ENCODE data around the gene LAIR1. TPM values are rescaled to one million over a fixed set of nuclear protein-coding genes. Genes with fewer than 3 reads are reported as not detected.
"Not testable (repeated sequence)": the region's sequence is repeated elsewhere in the genome, so short reads cannot be mapped to it uniquely, and the experiment has no call there.

LAIR1 gene
- total RNA-seq, 1 donor from 2014 or later, result not detected

GRCh38 chr19:54331626-54332025 is 33.1 kb downstream of the LAIR1 start:
- Mint-ChIP-seq H3K4me3 (ENCODE audit: unreplicated experiment) (no peak overlapping the region), H3K4me1 (ENCODE audit: low read depth, unreplicated experiment) (no peaks in the 10 kb centered on the region), H3K36me3 (ENCODE audit: low read depth, unreplicated experiment) (no peaks in the 10 kb centered on the region), H3K27me3 (ENCODE audit: low read depth, unreplicated experiment) (peaks cover 32% of the 10 kb centered on the region), H3K9me3 (ENCODE audit: unreplicated experiment) (peaks cover 3% of the 10 kb centered on the region), H3K27ac (ENCODE audit: unreplicated experiment) (no peak overlapping the region)
- Histone ChIP-seq H3K4me1 (ENCODE audit: insufficient read depth, low read length) (no peaks in the 10 kb centered on the region), H3K27me3 (ENCODE audit: insufficient read depth, low read length) (no peaks in the 10 kb centered on the region), H4K20me1 (ENCODE audit: insufficient read depth, low read length) (no peaks in the 10 kb centered on the region), H3K9ac (ENCODE audit: low read length) (no peak overlapping the region), H3K9me3 (ENCODE audit: insufficient read depth, low read depth, low read length) (no peaks in the 10 kb centered on the region), H3K79me2 (ENCODE audit: insufficient read depth, low read length) (no peaks in the 10 kb centered on the region), H3K4me2 (ENCODE audit: low read length) (no peak overlapping the region), H3K27ac (ENCODE audit: low read depth, low read length) (no peak overlapping the region), H3K4me3 (ENCODE audit: insufficient read depth, low read depth, low read length) (no peak overlapping the region), H2AFZ (ENCODE audit: low read depth, low read length) (no peak overlapping the region), H3K36me3 (ENCODE audit: insufficient read depth, low read length) (no peaks in the 10 kb centered on the region)
- TF ChIP-seq, protein P1, sequence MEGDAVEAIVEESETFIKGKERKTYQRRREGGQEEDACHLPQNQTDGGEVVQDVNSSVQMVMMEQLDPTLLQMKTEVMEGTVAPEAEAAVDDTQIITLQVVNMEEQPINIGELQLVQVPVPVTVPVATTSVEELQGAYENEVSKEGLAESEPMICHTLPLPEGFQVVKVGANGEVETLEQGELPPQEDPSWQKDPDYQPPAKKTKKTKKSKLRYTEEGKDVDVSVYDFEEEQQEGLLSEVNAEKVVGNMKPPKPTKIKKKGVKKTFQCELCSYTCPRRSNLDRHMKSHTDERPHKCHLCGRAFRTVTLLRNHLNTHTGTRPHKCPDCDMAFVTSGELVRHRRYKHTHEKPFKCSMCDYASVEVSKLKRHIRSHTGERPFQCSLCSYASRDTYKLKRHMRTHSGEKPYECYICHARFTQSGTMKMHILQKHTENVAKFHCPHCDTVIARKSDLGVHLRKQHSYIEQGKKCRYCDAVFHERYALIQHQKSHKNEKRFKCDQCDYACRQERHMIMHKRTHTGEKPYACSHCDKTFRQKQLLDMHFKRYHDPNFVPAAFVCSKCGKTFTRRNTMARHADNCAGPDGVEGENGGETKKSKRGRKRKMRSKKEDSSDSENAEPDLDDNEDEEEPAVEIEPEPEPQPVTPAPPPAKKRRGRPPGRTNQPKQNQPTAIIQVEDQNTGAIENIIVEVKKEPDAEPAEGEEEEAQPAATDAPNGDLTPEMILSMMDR (IDR thresholded peaks at IDR 0.05; ENCODE audit: insufficient read depth, low read depth, low read length), result no peak
- TF ChIP-seq EZH2 (IDR thresholded peaks at IDR 0.05; ENCODE audit: insufficient read depth, low read length), result no peak
- DNase-seq (ENCODE audit: low read depth) (no peak), FAIRE-seq (no peak)

GRCh38 chr19:54329476-54330165 is 35.1 kb downstream of the LAIR1 start:
- Histone ChIP-seq H3K9me3 (ENCODE audit: insufficient read depth, low read depth, low read length) (no peaks in the 10 kb centered on the region), H2AFZ (ENCODE audit: low read depth, low read length) (no peak overlapping the region), H3K36me3 (ENCODE audit: insufficient read depth, low read length) (no peaks in the 10 kb centered on the region), H3K9ac (ENCODE audit: low read length) (no peak overlapping the region), H4K20me1 (ENCODE audit: insufficient read depth, low read length) (no peaks in the 10 kb centered on the region), H3K27ac (ENCODE audit: low read depth, low read length) (no peak overlapping the region), H3K4me1 (ENCODE audit: insufficient read depth, low read length) (no peaks in the 10 kb centered on the region), H3K4me2 (ENCODE audit: low read length) (no peak overlapping the region), H3K27me3 (ENCODE audit: insufficient read depth, low read length) (no peaks in the 10 kb centered on the region), H3K4me3 (ENCODE audit: insufficient read depth, low read depth, low read length) (no peak overlapping the region), H3K79me2 (ENCODE audit: insufficient read depth, low read length) (no peaks in the 10 kb centered on the region)
- peaks cover 3% of the 10 kb centered on the region for H3K9me3 Mint-ChIP-seq (ENCODE audit: unreplicated experiment)
- FAIRE-seq (no peak), DNase-seq (ENCODE audit: low read depth) (no peak)
- TF ChIP-seq EZH2 (IDR thresholded peaks at IDR 0.05; ENCODE audit: insufficient read depth, low read length), result no peak
- no peak overlapping the region for H3K27ac Mint-ChIP-seq (ENCODE audit: unreplicated experiment)
- peaks cover 36% of the 10 kb centered on the region for H3K27me3 Mint-ChIP-seq (ENCODE audit: low read depth, unreplicated experiment)
- no peaks in the 10 kb centered on the region for H3K36me3 Mint-ChIP-seq (ENCODE audit: low read depth, unreplicated experiment)
- no peak overlapping the region for H3K4me3 Mint-ChIP-seq (ENCODE audit: unreplicated experiment)
- no peaks in the 10 kb centered on the region for H3K4me1 Mint-ChIP-seq (ENCODE audit: low read depth, unreplicated experiment)

- not testable (repeated sequence) for H3K36me3 ChIP-seq (ENCODE audit: insufficient read depth, low read length); H2AFZ ChIP-seq (ENCODE audit: low read depth, low read length); H3K27ac Mint-ChIP-seq (ENCODE audit: unreplicated experiment); H3K36me3 Mint-ChIP-seq (ENCODE audit: low read depth, unreplicated experiment); FAIRE-seq; H3K4me3 ChIP-seq (ENCODE audit: insufficient read depth, low read depth, low read length); H3K27me3 ChIP-seq (ENCODE audit: insufficient read depth, low read length); H3K4me1 Mint-ChIP-seq (ENCODE audit: low read depth, unreplicated experiment); H4K20me1 ChIP-seq (ENCODE audit: insufficient read depth, low read length); H3K9me3 ChIP-seq (ENCODE audit: insufficient read depth, low read depth, low read length); H3K9ac ChIP-seq (ENCODE audit: low read length); H3K4me2 ChIP-seq (ENCODE audit: low read length); H3K79me2 ChIP-seq (ENCODE audit: insufficient read depth, low read length); H3K9me3 Mint-ChIP-seq (ENCODE audit: unreplicated experiment); H3K27ac ChIP-seq (ENCODE audit: low read depth, low read length); H3K4me3 Mint-ChIP-seq (ENCODE audit: unreplicated experiment); DNase-seq (ENCODE audit: low read depth); H3K4me1 ChIP-seq (ENCODE audit: insufficient read depth, low read length)
- peaks cover 32% of the 10 kb centered on the region for H3K27me3 Mint-ChIP-seq (ENCODE audit: low read depth, unreplicated experiment)
Measured at GRCh38 chr19:54328781-54329180, 36.0 kb downstream of the LAIR1 start.

All from astrocyte (in vitro differentiated cells and primary cell).